ENCODE measurements around the gene TMEM72.
A peak's percentile ranks its signal among the peaks of the same experiment; 100 is the strongest.
"Not testable (repeated sequence)": the region's sequence is repeated elsewhere in the genome, so short reads cannot be mapped to it uniquely, and the experiment has no call there.

TMEM72 gene

DNA sequence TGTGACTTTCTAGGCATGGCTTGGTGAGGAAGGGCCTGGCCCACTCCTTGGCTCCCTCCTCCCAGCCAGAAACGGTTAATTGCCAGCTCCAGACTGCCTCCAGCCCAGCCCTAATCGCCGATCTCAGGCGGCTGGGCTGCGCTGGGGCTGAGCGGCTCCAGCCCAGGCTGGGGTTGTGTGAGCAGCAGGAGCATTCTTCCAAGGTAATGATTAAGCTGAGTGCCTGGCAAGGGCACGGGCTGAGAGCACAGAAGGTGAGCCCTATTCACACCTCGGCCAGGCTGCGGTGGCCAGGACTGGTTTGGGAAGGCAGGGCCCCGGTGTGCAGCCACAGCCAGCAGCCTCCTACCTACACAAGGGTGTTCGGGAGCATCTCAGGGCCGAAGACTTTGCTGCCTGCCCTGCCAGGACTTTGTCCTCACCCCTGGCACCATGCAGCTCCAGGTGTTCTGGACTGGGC, at the start of gene TMEM72:
TMEM72 (plus strand) TSS at position 257 of the 460 bp plus-strand sequence; CDS start at position 433, 176 bp downstream.
- peaks cover 0 to 3% (median 0%) of the 10 kb centered on the region in 5 donors for H3K27me3 ChIP-seq (ENCODE audit: control insufficient read depth in 5 of 5, insufficient read depth in 4 of 5, low read length in 5 of 5)
- peaks cover 0 to 33% (median 12%) of the 10 kb centered on the region in 5 donors for H3K4me1 ChIP-seq (ENCODE audit: control insufficient read depth in 5 of 5, insufficient read depth in 5 of 5, low read length in 5 of 5)
- no peaks in the 10 kb centered on the region for H3K9me3 ChIP-seq (ENCODE audit: control insufficient read depth in 5 of 5, low read length in 5 of 5)
- no peaks in the 10 kb centered on the region for H3K36me3 ChIP-seq (ENCODE audit: control insufficient read depth in 5 of 5, insufficient read depth in 5 of 5, low read length in 5 of 5)
- no peak within 1 kb of the TSS for H3K4me3 ChIP-seq (ENCODE audit: low read depth in 1 of 5, low read length in 5 of 5)
- H3K27ac ChIP-seq (ENCODE audit: low read depth, low read length) = no peak within 1 kb of the TSS
- H3K9ac ChIP-seq (ENCODE audit: low read length in 5 of 5) = peak within 1 kb of the TSS in 1 of 5 donors; percentile 3

DNA sequence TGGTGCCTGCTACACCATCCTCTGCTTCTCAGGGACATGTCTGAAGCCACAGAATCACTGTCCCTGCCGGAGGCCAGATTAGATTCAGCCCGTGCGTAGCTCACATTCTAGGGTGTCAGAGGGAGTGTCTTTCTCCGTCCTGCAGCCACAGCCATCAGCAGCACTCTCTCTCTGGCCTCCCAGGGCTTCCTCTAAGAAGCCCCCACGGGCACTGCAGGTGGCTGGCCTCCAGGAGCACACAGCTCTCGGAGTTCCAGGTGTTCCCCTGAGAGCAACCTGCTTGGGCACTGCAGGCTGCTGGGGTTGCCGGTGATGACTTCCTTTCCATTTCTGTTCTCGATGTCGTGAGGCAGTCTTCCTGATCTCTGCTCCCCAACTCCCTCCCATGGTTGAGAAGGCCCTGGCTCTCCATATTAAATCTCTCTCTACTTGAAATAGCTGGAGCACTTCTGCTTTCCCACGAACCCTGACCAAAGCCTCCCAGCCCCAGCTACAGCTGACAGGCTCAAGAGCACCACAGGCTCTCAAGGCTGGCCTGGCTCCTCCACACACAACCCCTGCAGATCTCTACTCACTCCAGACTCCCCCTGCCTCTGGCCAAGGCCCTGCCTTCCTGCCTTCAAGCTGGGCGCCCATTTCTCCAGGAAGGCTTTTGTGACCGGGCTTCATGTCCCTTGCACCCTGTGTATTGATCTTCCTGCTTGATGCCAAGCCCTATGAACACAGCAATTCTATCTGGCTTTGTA, 49.0 kb upstream of the TMEM72 start:
- Histone ChIP-seq H3K4me1 (ENCODE audit: control insufficient read depth in 5 of 5, insufficient read depth in 5 of 5, low read length in 5 of 5) (peaks cover 2 to 42% (median 37%) of the 10 kb centered on the region in 5 donors), H3K4me3 (ENCODE audit: low read depth in 1 of 5, low read length in 5 of 5) (no peak overlapping the region), H3K9ac (ENCODE audit: low read length in 5 of 5) (no peak overlapping the region), H3K27ac (ENCODE audit: low read depth, low read length) (no peak overlapping the region), H3K36me3 (ENCODE audit: control insufficient read depth in 5 of 5, insufficient read depth in 5 of 5, low read length in 5 of 5) (no peaks in the 10 kb centered on the region), H3K9me3 (ENCODE audit: control insufficient read depth in 5 of 5, low read length in 5 of 5) (no peaks in the 10 kb centered on the region), H3K27me3 (ENCODE audit: control insufficient read depth in 5 of 5, insufficient read depth in 4 of 5, low read length in 5 of 5) (peaks cover 0 to 14% (median 0%) of the 10 kb centered on the region in 5 donors)

DNA sequence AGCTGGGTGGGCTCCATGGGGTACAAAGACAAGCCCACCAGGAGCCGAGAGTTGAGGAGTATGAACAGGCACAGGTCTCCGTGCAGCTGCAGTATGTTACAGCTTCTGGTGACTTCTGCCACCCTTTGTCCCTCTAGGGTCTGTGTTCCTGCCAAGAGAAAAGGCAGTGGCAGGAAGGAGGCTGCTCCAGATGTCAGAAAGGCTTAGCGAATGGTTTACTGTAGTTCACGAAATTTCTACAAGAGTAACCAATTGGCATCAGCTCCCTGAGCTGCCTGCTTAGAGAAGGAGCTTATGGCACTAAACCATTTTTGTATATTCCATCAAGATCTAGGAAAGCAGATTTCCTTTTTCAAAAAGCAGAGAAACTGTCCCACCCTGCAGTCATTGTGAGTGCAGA, 48.2 kb upstream of the TMEM72 start:
- Histone ChIP-seq H3K9ac (ENCODE audit: low read length in 5 of 5) (no peak overlapping the region), H3K4me3 (ENCODE audit: low read depth in 1 of 5, low read length in 5 of 5) (no peak overlapping the region), H3K27me3 (ENCODE audit: control insufficient read depth in 5 of 5, insufficient read depth in 4 of 5, low read length in 5 of 5) (peaks cover 0 to 14% (median 0%) of the 10 kb centered on the region in 5 donors)

DNA sequence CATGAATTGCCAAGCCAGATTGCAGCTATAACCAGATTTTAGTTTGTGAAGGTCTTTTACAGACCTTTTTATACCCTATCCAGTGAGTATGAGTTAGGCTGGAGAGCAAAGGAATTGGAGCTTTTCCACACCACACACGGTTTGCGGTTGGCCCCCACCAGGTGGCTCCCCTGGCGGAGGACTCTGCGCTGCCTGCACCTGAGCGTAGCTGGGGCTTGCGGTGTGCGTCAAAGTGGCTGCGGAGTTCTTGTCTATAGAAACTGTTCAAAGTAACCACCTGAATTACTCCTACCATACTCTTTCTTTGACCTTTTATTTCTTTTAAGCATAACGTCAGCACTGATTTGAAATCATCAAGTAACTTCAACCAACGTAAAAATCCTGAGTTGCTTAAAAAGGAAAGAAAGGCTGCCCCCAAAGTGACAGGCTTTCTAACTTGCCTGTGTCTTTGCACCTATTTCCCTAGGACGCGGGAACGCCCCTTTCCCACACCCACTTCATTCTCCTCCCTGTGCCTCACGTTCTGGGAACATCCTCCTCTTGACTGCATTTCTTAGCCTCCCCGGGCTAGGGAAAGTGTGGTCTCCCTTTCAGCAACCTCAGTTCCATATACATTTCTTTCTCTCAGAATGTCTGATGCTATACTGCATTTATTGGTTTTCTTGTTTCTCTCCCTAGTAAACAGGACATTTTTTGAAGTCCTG, 47.6 kb upstream of the TMEM72 start:
- no peaks in the 10 kb centered on the region for H3K36me3 ChIP-seq (ENCODE audit: control insufficient read depth in 5 of 5, insufficient read depth in 5 of 5, low read length in 5 of 5)
- no peak overlapping the region for H3K9ac ChIP-seq (ENCODE audit: low read length in 5 of 5)
- peaks cover 2 to 42% (median 33%) of the 10 kb centered on the region in 5 donors for H3K4me1 ChIP-seq (ENCODE audit: control insufficient read depth in 5 of 5, insufficient read depth in 5 of 5, low read length in 5 of 5)
- no peak overlapping the region for H3K4me3 ChIP-seq (ENCODE audit: low read depth in 1 of 5, low read length in 5 of 5)
- H3K27ac ChIP-seq (ENCODE audit: low read depth, low read length) = no peak overlapping the region
- no peaks in the 10 kb centered on the region for H3K9me3 ChIP-seq (ENCODE audit: control insufficient read depth in 5 of 5, low read length in 5 of 5)
- H3K27me3 ChIP-seq (ENCODE audit: control insufficient read depth in 5 of 5, insufficient read depth in 4 of 5, low read length in 5 of 5) = peaks cover 0 to 14% (median 0%) of the 10 kb centered on the region in 5 donors

More for the DNA sequence above, 48.2 kb upstream of the TMEM72 start:
- peaks cover 2 to 42% (median 33%) of the 10 kb centered on the region in 5 donors for H3K4me1 ChIP-seq (ENCODE audit: control insufficient read depth in 5 of 5, insufficient read depth in 5 of 5, low read length in 5 of 5)
- no peak overlapping the region for H3K27ac ChIP-seq (ENCODE audit: low read depth, low read length)
- H3K9me3 ChIP-seq (ENCODE audit: control insufficient read depth in 5 of 5, low read length in 5 of 5) = no peaks in the 10 kb centered on the region
- H3K36me3 ChIP-seq (ENCODE audit: control insufficient read depth in 5 of 5, insufficient read depth in 5 of 5, low read length in 5 of 5) = no peaks in the 10 kb centered on the region

DNA sequence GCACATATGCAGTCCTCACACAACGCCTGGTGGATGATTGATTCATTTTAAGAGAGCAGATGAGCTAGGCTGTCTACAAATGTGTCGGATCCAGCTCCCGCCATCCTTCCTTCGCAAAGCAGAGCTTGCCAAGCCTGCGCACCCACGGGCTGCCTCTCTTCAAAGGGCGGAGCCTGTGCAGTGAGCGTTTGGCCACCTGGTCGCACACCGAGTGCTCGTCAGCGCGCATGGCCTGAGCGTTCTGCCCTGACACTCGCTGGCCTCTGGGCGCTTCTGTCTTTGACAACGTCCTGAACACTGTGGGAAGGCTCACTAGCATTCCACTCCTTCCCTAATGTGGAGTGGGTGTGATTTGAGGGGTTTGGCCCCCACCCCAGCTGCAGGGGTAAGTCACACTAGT, 47.1 kb upstream of the TMEM72 start:
- H3K9me3 ChIP-seq (ENCODE audit: control insufficient read depth in 5 of 5, low read length in 5 of 5) = no peaks in the 10 kb centered on the region
- H3K9ac ChIP-seq (ENCODE audit: low read length in 5 of 5) = peak overlapping the region in 3 of 5 donors; percentile 5 to 68 (median 59)
- peak overlapping the region; percentile 62 to 91 (median 80) for H3K4me3 ChIP-seq (ENCODE audit: low read depth in 1 of 5, low read length in 5 of 5)
- H3K36me3 ChIP-seq (ENCODE audit: control insufficient read depth in 5 of 5, insufficient read depth in 5 of 5, low read length in 5 of 5) = no peaks in the 10 kb centered on the region
- peaks cover 0 to 14% (median 0%) of the 10 kb centered on the region in 5 donors for H3K27me3 ChIP-seq (ENCODE audit: control insufficient read depth in 5 of 5, insufficient read depth in 4 of 5, low read length in 5 of 5)
- H3K4me1 ChIP-seq (ENCODE audit: control insufficient read depth in 5 of 5, insufficient read depth in 5 of 5, low read length in 5 of 5) = peaks cover 2 to 42% (median 33%) of the 10 kb centered on the region in 5 donors
- peak overlapping the region; percentile 44 for H3K27ac ChIP-seq (ENCODE audit: low read depth, low read length)

DNA sequence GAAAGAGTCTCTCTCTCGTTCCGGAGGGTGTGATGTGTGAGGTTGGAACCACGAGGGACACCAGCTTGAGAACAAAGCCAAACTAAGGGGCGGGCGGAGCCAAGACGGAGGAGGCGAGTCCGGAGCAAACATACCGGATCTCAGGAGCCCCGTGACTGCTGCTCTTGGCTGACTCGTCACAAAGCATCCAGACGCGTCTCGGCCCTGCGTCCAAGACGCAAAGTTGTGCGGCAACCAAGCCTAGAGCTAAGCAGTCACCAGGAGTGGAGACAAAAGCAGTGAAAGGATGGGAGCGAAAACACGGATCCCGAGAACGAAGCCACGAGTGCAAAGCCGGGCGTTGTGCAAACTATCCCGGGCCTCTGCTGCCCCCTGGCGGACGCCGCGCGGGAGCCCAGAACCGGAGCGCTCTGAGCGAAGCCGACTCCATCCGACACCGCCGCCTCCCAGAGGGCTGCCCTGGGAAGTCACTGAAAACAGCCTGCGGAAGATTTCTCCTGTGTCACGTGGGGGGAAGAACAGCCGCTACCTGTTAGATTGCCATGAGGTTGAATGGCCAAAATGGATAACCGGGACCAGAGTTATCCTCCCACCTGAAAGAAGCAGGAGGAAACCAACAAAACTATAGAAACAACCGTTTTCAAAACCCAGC, 46.4 kb upstream of the TMEM72 start:
- peaks cover 2 to 42% (median 33%) of the 10 kb centered on the region in 5 donors for H3K4me1 ChIP-seq (ENCODE audit: control insufficient read depth in 5 of 5, insufficient read depth in 5 of 5, low read length in 5 of 5)
- peak overlapping the region in 3 of 5 donors; percentile 5 to 68 (median 62) for H3K9ac ChIP-seq (ENCODE audit: low read length in 5 of 5)
- peak overlapping the region; percentile 62 to 91 (median 80) for H3K4me3 ChIP-seq (ENCODE audit: low read depth in 1 of 5, low read length in 5 of 5)
- no peaks in the 10 kb centered on the region for H3K9me3 ChIP-seq (ENCODE audit: control insufficient read depth in 5 of 5, low read length in 5 of 5)
- peaks cover 0 to 14% (median 0%) of the 10 kb centered on the region in 5 donors for H3K27me3 ChIP-seq (ENCODE audit: control insufficient read depth in 5 of 5, insufficient read depth in 4 of 5, low read length in 5 of 5)
- H3K36me3 ChIP-seq (ENCODE audit: control insufficient read depth in 5 of 5, insufficient read depth in 5 of 5, low read length in 5 of 5) = no peaks in the 10 kb centered on the region
- H3K27ac ChIP-seq (ENCODE audit: low read depth, low read length) = peak overlapping the region; percentile 44

DNA sequence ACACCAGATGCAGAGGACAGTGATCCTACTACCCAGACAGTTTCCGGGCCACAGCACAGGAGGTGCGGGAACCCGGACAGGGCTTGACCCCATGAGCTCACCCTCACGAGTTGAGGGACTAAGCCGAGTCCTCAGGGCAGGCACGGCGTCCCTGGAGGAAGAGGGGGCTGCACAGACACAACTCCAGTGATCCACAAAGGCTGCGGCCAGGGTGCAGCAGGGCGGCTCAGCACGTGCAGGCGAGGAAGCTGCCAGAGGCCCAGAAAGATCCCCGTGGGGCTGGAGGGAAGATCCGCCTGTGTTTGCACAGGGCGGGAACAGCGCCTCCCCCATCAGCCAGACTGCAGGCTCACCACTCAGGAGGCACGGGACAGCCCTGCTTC, 45.9 kb upstream of the TMEM72 start:
- Histone ChIP-seq H3K4me3 (ENCODE audit: low read depth in 1 of 5, low read length in 5 of 5) (peak overlapping the region in 4 of 5 donors; percentile 23 to 82 (median 76)), H3K36me3 (ENCODE audit: control insufficient read depth in 5 of 5, insufficient read depth in 5 of 5, low read length in 5 of 5) (no peaks in the 10 kb centered on the region), H3K9me3 (ENCODE audit: control insufficient read depth in 5 of 5, low read length in 5 of 5) (no peaks in the 10 kb centered on the region), H3K27me3 (ENCODE audit: control insufficient read depth in 5 of 5, insufficient read depth in 4 of 5, low read length in 5 of 5) (peaks cover 0 to 14% (median 0%) of the 10 kb centered on the region in 5 donors), H3K4me1 (ENCODE audit: control insufficient read depth in 5 of 5, insufficient read depth in 5 of 5, low read length in 5 of 5) (peaks cover 2 to 42% (median 33%) of the 10 kb centered on the region in 5 donors), H3K9ac (ENCODE audit: low read length in 5 of 5) (peak overlapping the region in 2 of 5 donors; percentile 5 to 62), H3K27ac (ENCODE audit: low read depth, low read length) (peak overlapping the region; percentile 44)

DNA sequence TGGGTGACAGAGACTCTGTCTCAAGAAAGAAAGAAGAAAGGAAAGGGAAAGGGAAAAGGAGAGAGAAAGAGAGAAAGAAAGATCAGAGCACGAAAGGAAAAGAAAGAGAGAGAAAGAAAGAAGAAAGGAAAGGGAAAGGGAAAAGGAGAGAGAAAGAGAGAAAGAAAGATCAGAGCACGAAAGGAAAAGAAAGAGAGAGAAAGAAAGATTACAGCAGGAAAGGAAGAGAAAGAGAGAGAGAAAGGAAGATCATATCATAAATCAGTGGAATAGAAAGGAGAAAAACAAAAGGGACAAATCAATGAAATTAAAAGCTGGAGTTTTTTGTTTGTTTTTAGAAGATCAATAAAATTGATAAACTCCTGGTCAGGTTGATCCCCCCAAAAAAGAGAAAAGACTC, 44.8 kb upstream of the TMEM72 start:
- not testable (repeated sequence) for H3K27ac ChIP-seq (ENCODE audit: low read depth, low read length); H3K36me3 ChIP-seq (ENCODE audit: control insufficient read depth in 5 of 5, insufficient read depth in 5 of 5, low read length in 5 of 5)

DNA sequence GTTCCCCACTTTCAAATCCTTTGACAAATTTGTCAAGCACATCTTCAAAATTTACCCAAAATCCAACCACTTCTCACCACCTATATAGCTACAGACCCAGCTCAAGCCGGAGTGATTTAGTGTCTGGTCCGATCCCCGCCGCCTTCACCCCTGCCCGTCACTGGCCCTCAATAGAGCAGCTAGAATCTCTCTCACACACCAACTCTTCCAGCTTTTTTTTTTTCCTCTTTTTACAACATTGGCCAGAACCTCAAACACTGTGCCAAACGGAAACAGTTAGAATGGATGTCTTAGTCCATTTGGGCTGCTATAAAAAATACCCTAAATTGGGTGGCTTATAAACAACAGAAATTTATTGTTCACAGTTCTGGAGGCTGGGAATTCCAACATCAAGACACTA, 41.1 kb upstream of the TMEM72 start:
- H3K9ac ChIP-seq (ENCODE audit: low read length in 5 of 5) = no peak overlapping the region
- H3K27ac ChIP-seq (ENCODE audit: low read depth, low read length) = no peak overlapping the region
- H3K4me3 ChIP-seq (ENCODE audit: low read depth in 1 of 5, low read length in 5 of 5) = no peak overlapping the region
- H3K27me3 ChIP-seq (ENCODE audit: control insufficient read depth in 5 of 5, insufficient read depth in 4 of 5, low read length in 5 of 5) = no peaks in the 10 kb centered on the region
- no peaks in the 10 kb centered on the region for H3K9me3 ChIP-seq (ENCODE audit: control insufficient read depth in 5 of 5, low read length in 5 of 5)
- no peaks in the 10 kb centered on the region for H3K36me3 ChIP-seq (ENCODE audit: control insufficient read depth in 5 of 5, insufficient read depth in 5 of 5, low read length in 5 of 5)
- peaks cover 0 to 24% (median 19%) of the 10 kb centered on the region in 5 donors for H3K4me1 ChIP-seq (ENCODE audit: control insufficient read depth in 5 of 5, insufficient read depth in 5 of 5, low read length in 5 of 5)

More for the DNA sequence above, 44.8 kb upstream of the TMEM72 start:
- H3K4me3 ChIP-seq (ENCODE audit: low read depth in 1 of 5, low read length in 5 of 5); H3K9me3 ChIP-seq (ENCODE audit: control insufficient read depth in 5 of 5, low read length in 5 of 5); H3K9ac ChIP-seq (ENCODE audit: low read length in 5 of 5): not testable (repeated sequence)
- Histone ChIP-seq H3K4me1 (ENCODE audit: control insufficient read depth in 5 of 5, insufficient read depth in 5 of 5, low read length in 5 of 5) (peaks cover 2 to 36% (median 29%) of the 10 kb centered on the region in 5 donors), H3K27me3 (ENCODE audit: control insufficient read depth in 5 of 5, insufficient read depth in 4 of 5, low read length in 5 of 5) (peaks cover 0 to 14% (median 0%) of the 10 kb centered on the region in 5 donors)

Measured in subcutaneous abdominal adipose tissue (tissue), 5 donors.